IMR-90 (cell line): ENCODE measurements around the gene GRB2. TPM values are rescaled to one million over a fixed set of nuclear protein-coding genes. Genes with fewer than 3 reads are reported as not detected.

ENCODE experiments used
- ATAC-seq: fragments of 200-7000 bp; cut with Tn5 transposase; 2 replicates; pipeline ENCODE4 v1.9.1; 2020; ENCODE audit warnings: low read depth, mild to moderate bottlenecking, moderate library complexity
- BruUV-seq: library from RNA; stranded (reverse); fragments of 400-500 nt; replicated peaks from 2 replicates; lab custom pipeline; 2021; lab: Mats Ljungman, UMichigan
- CTCF ChIA-PET: fragments of 300-600 bp; formaldehyde crosslinking; extraction: SDS; loops from one replicate; lab custom pipeline; 2021; ENCODE audit warnings: antibody characterized with exemption; lab: Yijun Ruan, JAX
- POLR2A ChIA-PET: fragments of 300-600 bp; sonication (Branson Sonifier 250); formaldehyde crosslinking; loops from one replicate; lab custom pipeline; 2022; ENCODE audit warnings: antibody characterized with exemption; ENCODE audit not compliant: unreplicated experiment; lab: Charles Lee
- DNase-seq: peaks from one replicate; pipeline ENCODE4 v3.0.0; 2013
- H2AFZ ChIP-seq: replicated peaks from 2 replicates; pipeline ENCODE3; 2013; ENCODE audit warnings: low read length, mild to moderate bottlenecking; ENCODE audit not compliant: poor library complexity
- H2AK5ac ChIP-seq: 2 replicates; pipeline ENCODE4 v1.6.1; 2013; ENCODE audit warnings: low read depth, low read length, inconsistent platforms
- H2AK9ac ChIP-seq: replicated peaks from 2 replicates; pipeline ENCODE3; 2013; ENCODE audit warnings: mild to moderate bottlenecking, low read depth, low read length, moderate library complexity; ENCODE audit not compliant: poor library complexity
- H2BK120ac ChIP-seq: 2 replicates; pipeline ENCODE4 v1.6.1; 2013; ENCODE audit warnings: low read depth, low read length, inconsistent platforms
- H2BK15ac ChIP-seq: 3 replicates; pipeline ENCODE4 v1.6.1; 2013; ENCODE audit warnings: low read depth, low read length, inconsistent platforms
- H2BK20ac ChIP-seq: 2 replicates; pipeline ENCODE4 v1.6.1; 2013; ENCODE audit warnings: low read depth, mild to moderate bottlenecking, inconsistent platforms, low read length, moderate library complexity
- H2BK5ac ChIP-seq: 2 replicates; pipeline ENCODE4 v1.6.1; 2013; ENCODE audit warnings: mild to moderate bottlenecking, low read depth, low read length, inconsistent platforms; ENCODE audit not compliant: poor library complexity, severe bottlenecking
- H3K14ac ChIP-seq: replicated peaks from 2 replicates; pipeline ENCODE4 v1.6.1; 2013; ENCODE audit warnings: low read depth, low read length, inconsistent platforms
- H3K18ac ChIP-seq: 2 replicates; pipeline ENCODE4 v1.6.1; 2013; ENCODE audit warnings: low read depth, low read length, control low read depth
- H3K23ac ChIP-seq: 2 replicates; pipeline ENCODE4 v1.6.1; 2013; ENCODE audit warnings: low read depth, low read length, inconsistent platforms
- H3K27ac ChIP-seq: 2 replicates; pipeline ENCODE4 v1.5.1; 2013; ENCODE audit warnings: mild to moderate bottlenecking, control low read depth, low read length; ENCODE audit not compliant: insufficient read depth
- H3K27me3 ChIP-seq: 2 replicates; pipeline ENCODE4 v1.6.1; 2013; ENCODE audit warnings: low read length; ENCODE audit not compliant: control insufficient read depth, insufficient read depth
- H3K36me3 ChIP-seq: 2 replicates; pipeline ENCODE4 v1.6.1; 2013; ENCODE audit warnings: low read length, mixed read lengths; ENCODE audit not compliant: control insufficient read depth, insufficient read depth
- H3K4ac ChIP-seq: 2 replicates; pipeline ENCODE4 v1.6.1; 2013; ENCODE audit warnings: low read depth, low read length, inconsistent platforms
- H3K4me1 ChIP-seq: 2 replicates; pipeline ENCODE4 v1.6.1; 2013; ENCODE audit warnings: low read length, mixed read lengths; ENCODE audit not compliant: control insufficient read depth, insufficient read depth
- H3K4me2 ChIP-seq: 2 replicates; pipeline ENCODE4 v1.6.1; 2013; ENCODE audit warnings: low read depth, mild to moderate bottlenecking, control low read depth, low read length, moderate library complexity
- H3K4me3 ChIP-seq: 2 replicates; pipeline ENCODE4 v1.5.1; 2013; ENCODE audit warnings: low read depth, mild to moderate bottlenecking, control low read depth, low read length, moderate library complexity; ENCODE audit not compliant: insufficient read depth
- H3K56ac ChIP-seq: 2 replicates; pipeline ENCODE4 v1.6.1; 2013; ENCODE audit warnings: low read length, inconsistent platforms; ENCODE audit not compliant: insufficient read depth; ENCODE audit errors: extremely low read depth
- H3K79me1 ChIP-seq, 2 experiments: 2 replicates each; pipeline ENCODE4 v1.6.1; 2013; ENCODE audit warnings: low read length in 2 of 2, inconsistent platforms in 1 of 2, low read depth in 1 of 2
- H3K9ac ChIP-seq: 2 replicates; pipeline ENCODE4 v1.6.1; 2013; ENCODE audit warnings: low read depth, low read length, control low read depth
- H3K9me1 ChIP-seq: 2 replicates; pipeline ENCODE4 v1.6.1; 2013; ENCODE audit warnings: low read length, inconsistent platforms; ENCODE audit not compliant: insufficient read depth
- H3K9me3 ChIP-seq: 2 replicates; pipeline ENCODE4 v1.6.1; 2013; ENCODE audit warnings: low read length; ENCODE audit not compliant: control insufficient read depth, insufficient read depth
- H4K20me1 ChIP-seq: 2 replicates; pipeline ENCODE4 v1.6.1; 2013; ENCODE audit warnings: low read length, inconsistent platforms; ENCODE audit not compliant: insufficient read depth
- H4K5ac ChIP-seq: 2 replicates; pipeline ENCODE4 v1.6.1; 2013; ENCODE audit warnings: mild to moderate bottlenecking, low read depth, low read length, control low read depth
- H4K8ac ChIP-seq, 2 experiments: 2 replicates each; pipeline ENCODE4 v1.6.1; 2013; ENCODE audit warnings: low read depth in 2 of 2, low read length in 2 of 2, control low read depth in 1 of 2, inconsistent platforms in 1 of 2
- H4K91ac ChIP-seq: 2 replicates; pipeline ENCODE4 v1.6.1; 2013; ENCODE audit warnings: low read depth, low read length, inconsistent platforms; ENCODE audit not compliant: insufficient read depth
- CEBPB ChIP-seq: IDR thresholded peaks from 2 replicates; pipeline ENCODE4 v1.6.1; 2012; ENCODE audit warnings: low read depth, low read length, improper control_type of control experiment
- CHD1 ChIP-seq: IDR thresholded peaks from 2 replicates; pipeline ENCODE4 v1.6.1; 2012; ENCODE audit warnings: low read depth, low read length, improper control_type of control experiment
- CTCF ChIP-seq: conservative IDR thresholded peaks from 2 replicates; pipeline ENCODE4 v1.5.1; 2012; ENCODE audit warnings: mild to moderate bottlenecking, low read depth, low read length, improper control_type of control experiment
- ELK1 ChIP-seq: fragments of 150-350 bp; IDR thresholded peaks from 2 replicates; pipeline ENCODE4 v1.6.1; 2016; ENCODE audit warnings: low read depth, mild to moderate bottlenecking, low read length, moderate library complexity, borderline replicate concordance
- FOS ChIP-seq: fragments of 150-350 bp; IDR thresholded peaks from 2 replicates; pipeline ENCODE4 v1.6.1; 2016; ENCODE audit warnings: low read depth, low read length
- MAFK ChIP-seq: IDR thresholded peaks from 2 replicates; pipeline ENCODE4 v1.6.1; 2012; ENCODE audit warnings: low read depth, low read length, improper control_type of control experiment
- MAZ ChIP-seq: IDR thresholded peaks from 2 replicates; pipeline ENCODE4 v1.6.1; 2012; ENCODE audit warnings: low read depth, mild to moderate bottlenecking, low read length, improper control_type of control experiment, moderate library complexity, borderline replicate concordance
- MXI1 ChIP-seq: IDR thresholded peaks from 2 replicates; pipeline ENCODE4 v1.6.1; 2012; ENCODE audit warnings: low read depth, mild to moderate bottlenecking, low read length, moderate library complexity, borderline replicate concordance
- POLR2A ChIP-seq: IDR thresholded peaks from 2 replicates; pipeline ENCODE4 v1.6.1; 2012; ENCODE audit warnings: mild to moderate bottlenecking, low read depth, low read length
- RFX5 ChIP-seq: IDR thresholded peaks from 2 replicates; pipeline ENCODE4 v1.8.0; 2012; ENCODE audit warnings: low read depth, mild to moderate bottlenecking, low read length, moderate library complexity
- SMC3 ChIP-seq: fragments of 150-350 bp; IDR thresholded peaks from 2 replicates; pipeline ENCODE4 v1.6.1; 2016; ENCODE audit warnings: low read depth, mild to moderate bottlenecking, antibody characterized with exemption, low read length, moderate library complexity
- USF2 ChIP-seq: fragments of 150-350 bp; IDR thresholded peaks from 2 replicates; pipeline ENCODE4 v1.6.1; 2017; ENCODE audit warnings: mild to moderate bottlenecking, antibody characterized with exemption, low read length, low read depth
- whole genome bisulfite sequencing, 2 experiments: methylation state at CpG; one replicate each; pipeline versions ENCODE4 v1.1.5 to v1.1.7; 2013; ENCODE audit warnings: missing lambda C conversion rate in 2 of 2; ENCODE audit not compliant: insufficient read length in 1 of 2; ENCODE audit errors: extremely low coverage in 2 of 2; 5-methylcytosine and 5-hydroxymethylcytosine counted together
- dilution Hi-C: fragments of 300-500 bp; cut with HindIII; formaldehyde crosslinking; loops from one replicate; pipeline ENCODE4 v1.14.3; 2018; ENCODE audit warnings: low sequenced_read_pairs; ENCODE audit not compliant: unreplicated experiment
- in situ Hi-C: fragments of 300-500 bp; cut with MboI; formaldehyde crosslinking; loops from 3 replicates; pipeline ENCODE4 v1.14.3; 2019; ENCODE audit warnings: low sequenced_read_pairs, inconsistent platforms, mixed read lengths
- intact Hi-C: fragments of 100-400 bp; cut with micrococcal nuclease; formaldehyde crosslinking; loops from 2 replicates; pipeline ENCODE4 v1.10.0; 2022
- polyA plus RNA-seq, 3 experiments: library from polyadenylated mRNA; depleted of rRNA; stranded (reverse); fragments of >200 nt; gene quantifications; 2 replicates each; pipeline ENCODE4 v1.2.3, GENCODE V29; 2012; ENCODE audit warnings: low replicate concordance in 1 of 3
- total RNA-seq: library from RNA; depleted of rRNA; stranded (reverse); fragments of >200 nt; gene quantifications from 2 replicates; pipeline ENCODE4 v1.2.3, GENCODE V29; 2012

GRB2 gene
- total and polyA plus RNA-seq, 2 of the 4 experiments (the other 2 are of a cell fraction), result 49.3 to 62.1 TPM

- TF ChIP-seq CEBPB, result no peak
- no peak for TF ChIP-seq SMC3
These were observed 11.8 kb downstream of the GRB2 start (continued) for GRCh38 chr17:75393523-75394331.

GRCh38 chr17:75392559-75392958, 12.9 kb downstream of the GRB2 start:
- H3K9me1 ChIP-seq, result peaks cover 2% of the 10 kb centered on the region; the same call in 1 of the 2 replicates
- H3K14ac ChIP-seq, result 0 out of 2 replicates have a peak overlapping the region, but pooled peaks have one; percentile 44
- no peak overlapping the region for H4K5ac ChIP-seq
- H3K4me1 ChIP-seq, result no peaks in the 10 kb centered on the region; the same call in 1 of the 2 replicates
- H3K9ac ChIP-seq, result peak overlapping the region; percentile 29; the same call in 1 of the 2 replicates
- H2BK15ac ChIP-seq, result no peak overlapping the region
- H4K20me1 ChIP-seq, result peaks cover 54% of the 10 kb centered on the region
- in situ Hi-C loops (no loop called here), intact Hi-C loops (no loop called here), dilution Hi-C loops (no loop called here)
- POLR2A ChIA-PET, result no interaction called here
- H2AK9ac ChIP-seq, result no peak overlapping the region
- H4K8ac ChIP-seq, result no peak overlapping the region
- H4K91ac ChIP-seq, result no peak overlapping the region
- H2AK5ac ChIP-seq, result no peak overlapping the region
- CTCF ChIA-PET, result interaction anchor here (1.5 to 1.6 kb wide), 2 partner anchors 70 to 103 kb away, joined by 3 to 5 read pairs; partner anchors contain the start of gene SLC25A19
- no peak overlapping the region for H3K27ac ChIP-seq
- H3K23ac ChIP-seq, result peak overlapping the region; percentile 29; the same call in 1 of the 2 replicates
- H2AFZ ChIP-seq, result no peak overlapping the region
- ATAC-seq (no peak), DNase-seq (no peak)
- H3K4me2 ChIP-seq, result peak overlapping the region; percentile 96
- no peak overlapping the region for H3K56ac ChIP-seq
- H3K18ac ChIP-seq, result no peak overlapping the region
- H2BK120ac ChIP-seq, result no peak overlapping the region
- H2BK5ac ChIP-seq, result peak overlapping the region; percentile 49
- H3K27me3 ChIP-seq, result no peaks in the 10 kb centered on the region
- H3K4me3 ChIP-seq, result peak overlapping the region; percentile 77; the same call in 1 of the 2 replicates
- H3K79me1 ChIP-seq, result peaks cover 9 to 69% of the 10 kb centered on the region in 2 experiments
- H2BK20ac ChIP-seq, result no peak overlapping the region
- H3K36me3 ChIP-seq, result no peaks in the 10 kb centered on the region; the same call in 1 of the 2 replicates
- H3K4ac ChIP-seq, result no peak overlapping the region
- no CpG with 5 or more reads among the region's 3 CpGs for WGBS, 2 experiments
- no peaks in the 10 kb centered on the region for H3K9me3 ChIP-seq
- TSS peak; percentile 15 for BruUV-seq
- TF ChIP-seq MAFK, result no peak
- TF ChIP-seq SMC3, result no peak
- TF ChIP-seq CHD1, result no peak
- TF ChIP-seq RFX5, result no peak
- TF ChIP-seq MAZ, result no peak
- TF ChIP-seq USF2, result no peak
- TF ChIP-seq FOS, result no peak
- no peak for TF ChIP-seq CTCF
- TF ChIP-seq MXI1, result no peak
- TF ChIP-seq POLR2A, result no peak
- no peak for TF ChIP-seq ELK1
